ENCODE results near the gene ABLIM1. TPM values are rescaled to one million over a fixed set of nuclear protein-coding genes. Genes with fewer than 3 reads are reported as not detected.

Gene ABLIM1
- total RNA-seq, 1 donor from 2014 or later = 35.8 TPM

- Mint-ChIP-seq H3K27me3 (ENCODE audit: low read depth) (peaks cover 51% of the 10 kb centered on the region), H3K27ac (ENCODE audit: unreplicated experiment) (no peak overlapping the region), H3K36me3 (ENCODE audit: low read depth) (no peaks in the 10 kb centered on the region), H3K4me3 (peak overlapping the region; percentile 11), H3K4me1 (peaks cover 36% of the 10 kb centered on the region), H3K9me3 (no peaks in the 10 kb centered on the region)
- no peak for TF ChIP-seq CTCF (conservative IDR thresholded peaks at IDR 0.05)
- no peak for DNase-seq (ENCODE audit: low read depth, low spot score)
Observed at GRCh38 chr10:114629083-114629823, 28.8 kb downstream of the ABLIM1 start.

- H3K27ac Mint-ChIP-seq (ENCODE audit: unreplicated experiment) = no peak overlapping the region
- no peaks in the 10 kb centered on the region for H3K36me3 Mint-ChIP-seq (ENCODE audit: low read depth)
- H3K27me3 Mint-ChIP-seq (ENCODE audit: low read depth) = peaks cover 43% of the 10 kb centered on the region
- no peaks in the 10 kb centered on the region for H3K9me3 Mint-ChIP-seq
- TF ChIP-seq CTCF (conservative IDR thresholded peaks at IDR 0.05) = no peak
- no peak overlapping the region for H3K4me3 Mint-ChIP-seq
- H3K4me1 Mint-ChIP-seq = peaks cover 35% of the 10 kb centered on the region
- no peak for DNase-seq (ENCODE audit: low read depth, low spot score)
Observed at GRCh38 chr10:114628106-114628505, 30.0 kb downstream of the ABLIM1 start.

GRCh38 chr10:114626841-114627240 is 31.2 kb downstream of the ABLIM1 start:
- H3K27me3 Mint-ChIP-seq (ENCODE audit: low read depth) = peaks cover 31% of the 10 kb centered on the region
- no peaks in the 10 kb centered on the region for H3K36me3 Mint-ChIP-seq (ENCODE audit: low read depth)
- no peak overlapping the region for H3K4me3 Mint-ChIP-seq
- no peak overlapping the region for H3K27ac Mint-ChIP-seq (ENCODE audit: unreplicated experiment)
- TF ChIP-seq CTCF (conservative IDR thresholded peaks at IDR 0.05) = no peak
- no peaks in the 10 kb centered on the region for H3K9me3 Mint-ChIP-seq
- H3K4me1 Mint-ChIP-seq = peaks cover 23% of the 10 kb centered on the region
- DNase-seq (ENCODE audit: low read depth, low spot score) = no peak

GRCh38 chr10:114624951-114625780 is 32.9 kb downstream of the ABLIM1 start:
- no peak for TF ChIP-seq CTCF (conservative IDR thresholded peaks at IDR 0.05)
- Mint-ChIP-seq H3K4me3 (no peak overlapping the region), H3K27ac (ENCODE audit: unreplicated experiment) (no peak overlapping the region), H3K4me1 (peaks cover 11% of the 10 kb centered on the region), H3K9me3 (no peaks in the 10 kb centered on the region), H3K27me3 (ENCODE audit: low read depth) (peaks cover 14% of the 10 kb centered on the region), H3K36me3 (ENCODE audit: low read depth) (no peaks in the 10 kb centered on the region)
- DNase-seq (ENCODE audit: low read depth, low spot score) = no peak

GRCh38 chr10:114624422-114624821 is 33.7 kb downstream of the ABLIM1 start:
- Mint-ChIP-seq H3K4me3 (no peak overlapping the region), H3K27me3 (ENCODE audit: low read depth) (peaks cover 7% of the 10 kb centered on the region), H3K36me3 (ENCODE audit: low read depth) (no peaks in the 10 kb centered on the region), H3K9me3 (no peaks in the 10 kb centered on the region), H3K27ac (ENCODE audit: unreplicated experiment) (no peak overlapping the region), H3K4me1 (peaks cover 11% of the 10 kb centered on the region)
- TF ChIP-seq CTCF (conservative IDR thresholded peaks at IDR 0.05) = no peak
- DNase-seq (ENCODE audit: low read depth, low spot score) = no peak
